B cell (primary cell): ENCODE data around the gene ABLIM3. TPM values are rescaled to one million over a fixed set of nuclear protein-coding genes. Genes with fewer than 3 reads are reported as not detected.

Source experiments
- ATAC-seq: fragments of 200-7000 bp; cut with Tn5 transposase; one replicate; pipeline ENCODE4 v1.10.0; 2021; ENCODE audit warnings: low read depth, mild to moderate bottlenecking, moderate number of reproducible peaks, moderate library complexity
- CTCF ChIA-PET: fragments of 350-600 bp; sonication (Branson Sonifier 250); formaldehyde crosslinking; loops from one replicate; lab custom pipeline; 2021; ENCODE audit warnings: antibody characterized with exemption, inconsistent platforms; lab: Charles Lee
- POLR2A ChIA-PET: fragments of 350-600 bp; sonication (Branson Sonifier 250); formaldehyde crosslinking; loops from one replicate; lab custom pipeline; 2021; ENCODE audit warnings: antibody characterized with exemption; lab: Charles Lee
- DNase-seq: peaks from one replicate; pipeline ENCODE4 v3.0.0; 2013
- H2AFZ ChIP-seq: 2 replicates; pipeline ENCODE4 v1.6.1; 2012; ENCODE audit warnings: mild to moderate bottlenecking, low read depth, low read length; ENCODE audit not compliant: insufficient read depth, poor library complexity, severe bottlenecking
- H3K27ac ChIP-seq, 2 donors: 1 replicate in 1 of 2; 2 replicates in 1 of 2; pipeline ENCODE4 v1.5.1; 2012 to 2013; ENCODE audit warnings: low read length in 2 of 2, mild to moderate bottlenecking in 2 of 2, moderate library complexity in 1 of 2
- H3K27me3 ChIP-seq, 4 experiments: fragments of 200-600 bp in 1 of 4; sonication (generic) in 1 of 4; replicated peaks in 1 of 4; 1 replicate in 2 of 4; 2 replicates in 2 of 4; pipeline versions ENCODE4 v1.6.1 to v1.7.0; 2013 to 2016; ENCODE audit warnings: low read length in 3 of 4, mild to moderate bottlenecking in 2 of 4, mixed read lengths in 1 of 4, moderate library complexity in 1 of 4; ENCODE audit not compliant: insufficient read depth in 4 of 4, control insufficient read depth in 3 of 4; ENCODE audit errors: control extremely low read depth in 1 of 4
- H3K36me3 ChIP-seq, 2 experiments: replicated peaks in 1 of 2; 1 replicate in 1 of 2; 2 replicates in 1 of 2; pipeline versions ENCODE4 v1.6.1 to v1.7.1; 2013; ENCODE audit warnings: low read length in 1 of 2; ENCODE audit not compliant: insufficient read depth in 2 of 2, control insufficient read depth in 1 of 2; ENCODE audit errors: control extremely low read depth in 1 of 2, extremely low read depth in 1 of 2
- H3K4me1 ChIP-seq, 2 donors: fragments of 200-600 bp in 1 of 2; sonication (generic) in 1 of 2; 1 replicate in 1 of 2; 2 replicates in 1 of 2; pipeline versions ENCODE4 v1.5.1 to v1.6.1; 2013 to 2017; ENCODE audit warnings: low read length in 2 of 2; ENCODE audit not compliant: control insufficient read depth in 2 of 2, insufficient read depth in 2 of 2
- H3K4me2 ChIP-seq: replicated peaks from 2 replicates; pipeline ENCODE3; 2012; ENCODE audit warnings: mild to moderate bottlenecking, low read depth, low read length; ENCODE audit not compliant: poor library complexity, severe bottlenecking
- H3K4me3 ChIP-seq, 5 experiments: fragments of 200-600 bp in 1 of 5; sonication (generic) in 1 of 5; 1 replicate in 3 of 5; 2 replicates in 2 of 5; pipeline versions ENCODE4 v1.5.1 to v1.7.0; 2011 to 2016; ENCODE audit warnings: low read length in 4 of 5, mild to moderate bottlenecking in 4 of 5, low read depth in 2 of 5, control low read depth in 1 of 5, moderate library complexity in 1 of 5; ENCODE audit not compliant: insufficient read depth in 1 of 5; ENCODE audit errors: control extremely low read depth in 1 of 5, extremely low read depth in 1 of 5
- H3K79me2 ChIP-seq: fragments of 200-600 bp; sonication (generic); one replicate; pipeline ENCODE4 v1.6.0; 2016; ENCODE audit warnings: low read length; ENCODE audit not compliant: control insufficient read depth, insufficient read depth
- H3K9ac ChIP-seq: fragments of 200-600 bp; sonication (generic); 2 replicates; pipeline ENCODE4 v1.6.1; 2017; ENCODE audit warnings: mild to moderate bottlenecking, low read length, moderate library complexity
- H3K9me3 ChIP-seq, 3 donors: one replicate each; pipeline versions ENCODE4 v1.6.1 to v1.7.1; 2013; ENCODE audit warnings: low read length in 2 of 3; ENCODE audit not compliant: control insufficient read depth in 2 of 3, insufficient read depth in 1 of 3; ENCODE audit errors: control extremely low read depth in 1 of 3
- H4K20me1 ChIP-seq: 2 replicates; pipeline ENCODE4 v1.6.0; 2012; ENCODE audit warnings: mild to moderate bottlenecking, low read length; ENCODE audit not compliant: insufficient read depth, control insufficient read depth, poor library complexity, severe bottlenecking
- H3K27ac Mint-ChIP-seq: one replicate; pipeline ENCODE4 v1.8.0; 2021; ENCODE audit warnings: mixed read lengths
- H3K27me3 Mint-ChIP-seq: one replicate; pipeline ENCODE4 v1.8.0; 2021; ENCODE audit warnings: mixed read lengths
- H3K4me1 Mint-ChIP-seq: one replicate; pipeline ENCODE4 v1.8.0; 2021; ENCODE audit warnings: mixed read lengths
- H3K4me3 Mint-ChIP-seq: one replicate; pipeline ENCODE4 v1.8.0; 2021; ENCODE audit warnings: mixed read lengths
- H3K9me3 Mint-ChIP-seq: one replicate; pipeline ENCODE4 v1.8.0; 2022; ENCODE audit warnings: mixed read lengths; ENCODE audit not compliant: insufficient read depth
- EZH2 ChIP-seq: IDR thresholded peaks from 2 replicates; pipeline ENCODE4 v1.6.1; 2012; ENCODE audit warnings: borderline replicate concordance, low read depth, mild to moderate bottlenecking, moderate library complexity, low read length; ENCODE audit not compliant: insufficient read depth, poor library complexity, severe bottlenecking
- WGBS: methylation state at CpG from one replicate; pipeline ENCODE4 v1.1.5; 2013; ENCODE audit warnings: missing lambda C conversion rate; ENCODE audit not compliant: insufficient coverage; 5-methylcytosine and 5-hydroxymethylcytosine counted together
- intact Hi-C: fragments of 100-400 bp; cut with micrococcal nuclease; formaldehyde crosslinking; loops from one replicate; pipeline ENCODE4 v1.10.0; 2022
- polyA plus RNA-seq: library from polyadenylated mRNA; depleted of rRNA; stranded (reverse); fragments of >200 nt; gene quantifications from 2 replicates; pipeline ENCODE4 v1.2.3, GENCODE V29; 2012
- total RNA-seq, 2 donors: library from RNA; stranded (reverse); fragments of 120-200 nt in 1 of 2; gene quantifications; 1 replicate in 1 of 2; 2 replicates in 1 of 2; pipeline versions ENCODE4 v1.2.3 to v1.2.4, GENCODE V29; 2013 to 2022
- TF ChIP-seq, protein P1 (sequence below): fragments of 200-600 bp; IDR thresholded peaks from one replicate; pipeline ENCODE4 v1.8.0; 2022; ENCODE audit warnings: antibody characterized with exemption, mild to moderate bottlenecking

Gene ABLIM3
- total and polyA plus RNA-seq, 2 donors (not counting 1 experiment from before 2014, with no cell fraction given) = not detected

DNA sequence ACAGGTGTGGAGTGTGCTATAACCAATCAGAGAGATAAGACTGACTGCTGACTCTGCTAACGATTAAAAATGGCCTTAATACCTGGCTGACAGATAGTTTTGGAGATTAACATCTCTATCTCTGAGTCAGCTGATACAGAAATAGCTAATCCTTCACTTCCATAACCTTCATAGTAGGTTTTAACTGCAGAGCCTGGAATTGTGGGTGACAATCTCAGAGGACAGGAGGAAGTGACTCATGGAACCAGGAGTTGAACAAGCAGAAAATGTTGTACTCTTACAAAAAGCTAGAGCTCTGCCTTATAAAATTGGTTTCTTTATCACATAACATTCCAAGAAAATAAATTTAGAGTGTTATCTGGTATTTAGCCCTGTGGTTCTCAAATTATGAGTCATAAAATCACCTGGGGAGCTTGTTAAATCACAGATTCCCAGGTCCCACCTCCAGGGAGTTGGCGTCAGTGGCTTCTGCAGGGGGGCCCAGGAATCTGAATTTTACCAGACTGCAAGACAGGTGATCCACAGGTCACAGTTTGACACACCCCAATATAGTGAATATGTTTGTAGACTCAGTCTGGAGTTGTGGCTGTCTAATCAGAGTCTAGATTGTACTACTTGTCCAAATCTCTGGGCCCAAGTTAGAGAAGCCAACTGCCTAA, 86.0 kb downstream of the ABLIM3 start:
- ChIA-PET CTCF (no interaction called here), POLR2A (no interaction called here)
- no peaks in the 10 kb centered on the region for H3K27me3 ChIP-seq
- WGBS = no CpG with 5 or more reads among the region's 2 CpGs
- H3K4me1 Mint-ChIP-seq = no peaks in the 10 kb centered on the region
- H3K4me3 ChIP-seq = no peak overlapping the region
- no peaks in the 10 kb centered on the region for H3K4me1 ChIP-seq
- no peak overlapping the region for H3K27ac Mint-ChIP-seq
- H3K9ac ChIP-seq = no peak overlapping the region
- H3K4me3 Mint-ChIP-seq = no peak overlapping the region
- H4K20me1 ChIP-seq = no peaks in the 10 kb centered on the region
- no peaks in the 10 kb centered on the region for H3K79me2 ChIP-seq
- H3K4me2 ChIP-seq = no peak overlapping the region
- H3K27me3 Mint-ChIP-seq = peaks cover 25% of the 10 kb centered on the region
- DNase-seq = no peak
- intact Hi-C loops = no loop called here
- H3K9me3 Mint-ChIP-seq = no peaks in the 10 kb centered on the region
- no peaks in the 10 kb centered on the region for H3K9me3 ChIP-seq
- TF ChIP-seq EZH2 = no peak
- TF ChIP-seq, protein P1, sequence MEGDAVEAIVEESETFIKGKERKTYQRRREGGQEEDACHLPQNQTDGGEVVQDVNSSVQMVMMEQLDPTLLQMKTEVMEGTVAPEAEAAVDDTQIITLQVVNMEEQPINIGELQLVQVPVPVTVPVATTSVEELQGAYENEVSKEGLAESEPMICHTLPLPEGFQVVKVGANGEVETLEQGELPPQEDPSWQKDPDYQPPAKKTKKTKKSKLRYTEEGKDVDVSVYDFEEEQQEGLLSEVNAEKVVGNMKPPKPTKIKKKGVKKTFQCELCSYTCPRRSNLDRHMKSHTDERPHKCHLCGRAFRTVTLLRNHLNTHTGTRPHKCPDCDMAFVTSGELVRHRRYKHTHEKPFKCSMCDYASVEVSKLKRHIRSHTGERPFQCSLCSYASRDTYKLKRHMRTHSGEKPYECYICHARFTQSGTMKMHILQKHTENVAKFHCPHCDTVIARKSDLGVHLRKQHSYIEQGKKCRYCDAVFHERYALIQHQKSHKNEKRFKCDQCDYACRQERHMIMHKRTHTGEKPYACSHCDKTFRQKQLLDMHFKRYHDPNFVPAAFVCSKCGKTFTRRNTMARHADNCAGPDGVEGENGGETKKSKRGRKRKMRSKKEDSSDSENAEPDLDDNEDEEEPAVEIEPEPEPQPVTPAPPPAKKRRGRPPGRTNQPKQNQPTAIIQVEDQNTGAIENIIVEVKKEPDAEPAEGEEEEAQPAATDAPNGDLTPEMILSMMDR = no peak
- H3K27ac ChIP-seq = no peak overlapping the region
- no peak for ATAC-seq
- no peaks in the 10 kb centered on the region for H3K36me3 ChIP-seq
- no peak overlapping the region for H2AFZ ChIP-seq

DNA sequence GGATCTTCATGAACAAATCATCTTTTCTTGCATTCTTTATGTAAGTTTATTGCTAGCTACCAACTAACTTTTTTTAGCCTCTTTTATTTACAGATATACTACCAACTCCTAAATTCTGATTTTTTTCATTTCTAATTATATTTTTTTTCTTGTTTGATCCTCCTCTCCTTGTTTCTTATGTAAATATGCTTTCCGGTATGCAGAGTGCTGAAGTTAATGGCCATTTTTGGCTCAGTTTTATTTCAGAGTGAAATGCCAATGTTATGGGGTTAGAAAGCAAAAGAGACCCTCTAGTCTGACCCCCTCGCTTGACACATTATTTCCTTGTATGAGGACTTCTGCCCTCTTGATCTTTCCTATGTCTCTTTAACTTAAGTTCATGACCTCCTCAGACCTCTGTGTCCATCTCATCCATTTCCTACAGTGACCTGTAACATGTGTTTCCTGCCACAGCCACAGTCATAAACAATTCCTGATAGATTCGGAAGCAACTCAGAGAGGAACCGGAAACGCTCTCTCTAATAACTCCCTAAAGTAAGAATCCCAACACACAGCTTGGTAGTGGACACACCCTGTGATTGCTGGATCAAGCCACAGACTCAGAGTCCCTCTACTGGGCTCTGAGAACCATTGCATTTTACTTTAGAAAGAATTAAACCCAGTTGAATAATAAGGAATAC, 87.5 kb downstream of the ABLIM3 start:
- Histone ChIP-seq H3K4me2 (no peak overlapping the region), H2AFZ (no peak overlapping the region), H3K79me2 (no peaks in the 10 kb centered on the region), H3K4me3 (no peak overlapping the region), H3K4me1 (no peaks in the 10 kb centered on the region), H3K27ac (no peak overlapping the region), H3K9ac (no peak overlapping the region), H3K36me3 (no peaks in the 10 kb centered on the region), H4K20me1 (no peaks in the 10 kb centered on the region), H3K9me3 (no peaks in the 10 kb centered on the region), H3K27me3 (no peaks in the 10 kb centered on the region)
- ChIA-PET POLR2A (no interaction called here), CTCF (no interaction called here)
- DNase-seq (no peak), ATAC-seq (no peak)
- Mint-ChIP-seq H3K9me3 (no peaks in the 10 kb centered on the region), H3K4me1 (no peaks in the 10 kb centered on the region), H3K27me3 (peaks cover 29% of the 10 kb centered on the region), H3K27ac (no peak overlapping the region), H3K4me3 (no peak overlapping the region)
- intact Hi-C loops = no loop called here
- no peak for TF ChIP-seq EZH2
- TF ChIP-seq, protein P1 = no peak
- 5% methylated on average over 4 of the region's 5 CpGs for WGBS
